HepG2 (cell line): ENCODE results near the gene RIMOC1. TPM values are rescaled to one million over a fixed set of nuclear protein-coding genes. Genes with fewer than 3 reads are reported as not detected.

Source experiments
- ATAC-seq: fragments of 200-7000 bp; cut with Tn5 transposase; 3 replicates; pipeline ENCODE4 v1.9.1; 2020; ENCODE audit warnings: mild to moderate bottlenecking, moderate library complexity
- BruUV-seq: library from RNA; stranded (reverse); fragments of 400-500 nt; replicated peaks from 2 replicates; lab custom pipeline; 2021; lab: Mats Ljungman, UMichigan
- CTCF ChIA-PET: fragments of 300-600 bp; formaldehyde crosslinking; extraction: SDS; loops from one replicate; lab custom pipeline; 2021; ENCODE audit warnings: low total read pairs, inconsistent platforms, low intra/inter-chr PET ratio; lab: Yijun Ruan, JAX
- POLR2A ChIA-PET: fragments of 350-600 bp; sonication (Branson Sonifier 250); formaldehyde crosslinking; loops from one replicate; lab custom pipeline; 2020; ENCODE audit warnings: antibody characterized with exemption, inconsistent platforms; lab: Yijun Ruan, JAX
- DNase-seq: peaks from one replicate; pipeline ENCODE4 v3.0.0-alpha.2; 2015; ENCODE audit warnings: low spot score
- FAIRE-seq: peaks from 3 replicates; lab custom pipeline; 2011; peaks lifted over from hg19 to GRCh38; lab: Jason Lieb, UNC
- H2AFZ ChIP-seq: one replicate; pipeline ENCODE4 v1.6.1; 2011; ENCODE audit warnings: low read length, inconsistent platforms
- H3K27ac ChIP-seq: fragments of 300-600 bp; 3 replicates; pipeline ENCODE4 v1.8.0; 2011; ENCODE audit warnings: mixed run types, mild to moderate bottlenecking, mixed read lengths, low read length, inconsistent platforms; ENCODE audit not compliant: insufficient read depth; ENCODE audit errors: extremely low read length
- H3K27me3 ChIP-seq, 2 experiments: fragments of 200-600 bp in 1 of 2; 2 replicates in 1 of 2; 3 replicates in 1 of 2; pipeline versions ENCODE4 v1.6.0 to v1.8.0; 2011; ENCODE audit warnings: low read length in 2 of 2, mild to moderate bottlenecking in 2 of 2, moderate library complexity in 2 of 2, inconsistent platforms in 1 of 2; ENCODE audit not compliant: insufficient read depth in 2 of 2, control insufficient read depth in 1 of 2
- H3K36me3 ChIP-seq, 2 experiments: fragments of 200-600 bp in 1 of 2; replicated peaks in 1 of 2; 2 replicates in 1 of 2; 3 replicates in 1 of 2; pipeline versions ENCODE4 v1.5.1 to v1.8.0; 2011; ENCODE audit warnings: low read length in 2 of 2, inconsistent platforms in 1 of 2; ENCODE audit not compliant: insufficient read depth in 2 of 2, control insufficient read depth in 1 of 2
- H3K4me1 ChIP-seq: 2 replicates; pipeline ENCODE4 v1.5.1; 2012; ENCODE audit warnings: low read length, inconsistent platforms; ENCODE audit not compliant: insufficient read depth
- H3K4me2 ChIP-seq: 2 replicates; pipeline ENCODE4 v1.6.0; 2011; ENCODE audit warnings: low read depth, low read length, inconsistent platforms
- H3K4me3 ChIP-seq, 3 experiments: fragments of 200-600 bp in 1 of 3; sonication (generic), shearing (Covaris generic) in 1 of 3; replicated peaks in 1 of 3; 2 replicates each; pipeline ENCODE4 v1.5.1; 2011 to 2016; ENCODE audit warnings: low read length in 3 of 3, inconsistent platforms in 2 of 3, low read depth in 2 of 3, mild to moderate bottlenecking in 2 of 3, control low read depth in 1 of 3, mixed read lengths in 1 of 3; ENCODE audit not compliant: insufficient read depth in 1 of 3
- H3K79me2 ChIP-seq: one replicate; pipeline ENCODE4 v1.6.1; 2011; ENCODE audit warnings: low read length, inconsistent platforms; ENCODE audit not compliant: insufficient read depth
- H3K9ac ChIP-seq: 2 replicates; pipeline ENCODE4 v1.6.0; 2011; ENCODE audit warnings: mild to moderate bottlenecking, low read depth, low read length, inconsistent platforms; ENCODE audit not compliant: insufficient read depth
- H3K9me3 ChIP-seq: 2 replicates; pipeline ENCODE4 v1.5.1; 2012; ENCODE audit warnings: mild to moderate bottlenecking, low read length
- H4K20me1 ChIP-seq: 2 replicates; pipeline ENCODE4 v1.6.0; 2011; ENCODE audit warnings: inconsistent platforms, mild to moderate bottlenecking, low read length, moderate library complexity; ENCODE audit not compliant: insufficient read depth
- ADNP ChIP-seq: sonication (generic); formaldehyde crosslinking; IDR thresholded peaks from 2 replicates; pipeline ENCODE4 v1.4.0; 2020; ENCODE audit warnings: missing genetic modification reagents
- ATF7-NPFF ChIP-seq: sonication (generic); formaldehyde crosslinking; IDR thresholded peaks from 2 replicates; pipeline ENCODE4 v1.8.1; 2023; ENCODE audit warnings: mild to moderate bottlenecking, low read depth, missing genetic modification reagents, moderate library complexity
- CBFB ChIP-seq: sonication (generic); formaldehyde crosslinking; IDR thresholded peaks from 2 replicates; pipeline ENCODE4 v1.4.0; 2020; ENCODE audit warnings: missing genetic modification reagents
- CSRNP1 ChIP-seq: sonication (generic); formaldehyde crosslinking; IDR thresholded peaks from 2 replicates; pipeline ENCODE4 v1.8.1; 2023; ENCODE audit warnings: mild to moderate bottlenecking, missing genetic modification reagents
- HNRNPL ChIP-seq: fragments of 200-400 bp; formaldehyde crosslinking; IDR thresholded peaks from 2 replicates; pipeline ENCODE4 v1.6.1; 2017; ENCODE audit warnings: mild to moderate bottlenecking, low read depth, low read length
- IRX3 ChIP-seq: sonication (generic); formaldehyde crosslinking; IDR thresholded peaks from 2 replicates; pipeline ENCODE4 v1.8.1; 2023; ENCODE audit warnings: mild to moderate bottlenecking, low read depth, missing genetic modification reagents, borderline replicate concordance
- PITX1 ChIP-seq: sonication (generic); formaldehyde crosslinking; IDR thresholded peaks from 2 replicates; pipeline ENCODE4 v1.5.1; 2020; ENCODE audit warnings: mild to moderate bottlenecking, missing genetic modification reagents
- RAD21 ChIP-seq: fragments of 450-650 bp; formaldehyde crosslinking; IDR thresholded peaks from 2 replicates; pipeline ENCODE4 v1.5.0; 2020; ENCODE audit warnings: mild to moderate bottlenecking
- SALL2 ChIP-seq: sonication (generic); formaldehyde crosslinking; IDR thresholded peaks from 2 replicates; pipeline ENCODE4 v1.8.1; 2023; ENCODE audit warnings: mild to moderate bottlenecking, missing genetic modification reagents, inconsistent platforms
- SAP130 ChIP-seq: IDR thresholded peaks from 2 replicates; pipeline ENCODE4 v1.6.1; 2016; ENCODE audit warnings: low read depth
- ZNF20 ChIP-seq: sonication (generic); formaldehyde crosslinking; IDR thresholded peaks from 2 replicates; pipeline ENCODE4 v1.4.0; 2020; ENCODE audit warnings: mild to moderate bottlenecking, moderate library complexity, missing genetic modification reagents
- ZNF282 ChIP-seq: fragments of 450-650 bp; IDR thresholded peaks from 2 replicates; pipeline ENCODE4 v1.6.1; 2018; ENCODE audit not compliant: partially characterized antibody
- WGBS: methylation state at CpG from one replicate; pipeline ENCODE4 v1.1.6; 2017; ENCODE audit warnings: low lambda C conversion rate; 5-methylcytosine and 5-hydroxymethylcytosine counted together
- in situ Hi-C: cut with HindIII; loops from 2 replicates; pipeline ENCODE4 v1.10.0; 2017; ENCODE audit warnings: low pct_unique_long_range_greater_than_20kb; ENCODE audit not compliant: extremely low pct_ligation_motif_present
- intact Hi-C: fragments of 100-400 bp; cut with micrococcal nuclease; formaldehyde crosslinking; loops from one replicate; pipeline ENCODE4 v1.10.0; 2022; ENCODE audit not compliant: unreplicated experiment
- polyA plus RNA-seq, 8 experiments: library from polyadenylated mRNA; depleted of rRNA in 3 of 8; stranded (reverse) in 7 of 8; unstranded in 1 of 8; fragments of >200 nt; fragmentation: Illumina TruSeq in 4 of 8; extraction: Trizol in 4 of 8; gene quantifications; 2 replicates each; pipeline versions ENCODE4 v1.2.1 to v1.2.3, GENCODE V29; 2011 to 2016; ENCODE audit warnings: low read depth in 4 of 8, missing spikeins in 1 of 8, mixed read lengths in 1 of 8; ENCODE audit not compliant: insufficient read depth in 1 of 8
- total RNA-seq, 5 experiments: library from RNA; depleted of rRNA; stranded (reverse); fragments of >200 nt; fragmentation: Illumina TruSeq; extraction: Trizol; gene quantifications; 2 replicates each; pipeline ENCODE4 v1.2.3, GENCODE V29; 2016; ENCODE audit warnings: low read depth in 1 of 5
- TF ChIP-seq, protein P1 (sequence below): sonication (generic); formaldehyde crosslinking; IDR thresholded peaks from 2 replicates; pipeline ENCODE4 v1.8.0; 2022; ENCODE audit warnings: missing genetic modification reagents, mild to moderate bottlenecking, inconsistent platforms, borderline replicate concordance

RIMOC1 gene
- total and polyA plus RNA-seq, 2 of the 13 experiments (the other 11 are each of a cell fraction or from before 2014, with no cell fraction given) = 16.3 to 16.9 TPM

DNA sequence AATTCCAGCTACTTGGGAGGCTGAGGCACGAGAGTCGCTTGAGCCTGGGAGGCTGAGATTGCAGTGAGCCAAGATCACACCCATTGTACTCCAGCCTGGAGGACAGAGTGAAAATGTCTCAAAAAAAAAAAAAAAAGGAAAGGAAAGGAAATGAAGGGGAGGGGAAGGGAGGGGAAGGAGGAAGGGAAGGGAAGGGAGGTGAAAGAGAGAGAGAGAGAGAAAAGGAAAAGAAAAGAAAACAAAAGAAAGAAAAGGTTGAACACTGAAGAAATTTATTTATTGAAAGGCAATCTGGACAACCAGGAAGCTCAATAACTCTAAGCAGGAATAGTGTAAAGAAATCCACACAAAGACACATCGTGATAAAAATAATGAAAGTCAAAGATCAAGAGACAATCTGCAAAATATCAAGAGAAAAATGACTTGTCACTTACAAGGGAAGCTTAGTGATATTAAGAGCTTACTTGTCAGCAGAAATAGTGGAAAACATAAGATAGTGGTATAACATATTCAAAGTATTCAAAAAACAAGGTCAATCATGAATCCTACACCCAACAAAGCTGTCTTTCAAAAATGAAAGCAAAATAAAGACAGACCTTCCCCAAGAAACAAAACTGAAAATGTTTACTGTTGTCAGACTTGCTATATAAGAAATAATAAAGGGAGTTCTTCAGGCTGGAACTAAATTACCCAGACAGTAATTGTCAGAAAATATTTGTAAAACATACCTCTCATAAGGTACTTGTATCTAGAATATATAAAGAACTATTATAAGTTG, 10.9 kb upstream of the RIMOC1 start:
- in situ Hi-C loops = no loop called here
- DNase-seq (no peak), FAIRE-seq (no peak), ATAC-seq (no peak)
- H3K4me1 ChIP-seq = no peaks in the 10 kb centered on the region
- WGBS = 8% methylated on average over 3 of the region's 3 CpGs
- H3K27me3 ChIP-seq = no peaks in the 10 kb centered on the region
- CTCF ChIA-PET = no interaction called here
- no peaks in the 10 kb centered on the region for H3K79me2 ChIP-seq
- no peak overlapping the region for H3K4me3 ChIP-seq
- POLR2A ChIA-PET = interaction anchor here (1.1 kb wide), 1 partner anchor 11 kb away, joined by 3 read pairs; the partner anchor contains the start of gene RIMOC1
- TF ChIP-seq SAP130 (no peak), ADNP (no peak), SALL2 (no peak), CSRNP1 (CRISPR knock-in tag) (no peak), CBFB (no peak), IRX3 (CRISPR knock-in tag) (no peak)
- no peaks in the 10 kb centered on the region for H3K9me3 ChIP-seq
- no peak overlapping the region for H2AFZ ChIP-seq
- no peak overlapping the region for H3K27ac ChIP-seq
- no TSS peak for BruUV-seq
- H3K36me3 ChIP-seq = no peaks in the 10 kb centered on the region
- intact Hi-C loops = no loop called here
- H4K20me1 ChIP-seq = no peaks in the 10 kb centered on the region
- H3K9ac ChIP-seq = no peak overlapping the region
- no peak overlapping the region for H3K4me2 ChIP-seq

DNA sequence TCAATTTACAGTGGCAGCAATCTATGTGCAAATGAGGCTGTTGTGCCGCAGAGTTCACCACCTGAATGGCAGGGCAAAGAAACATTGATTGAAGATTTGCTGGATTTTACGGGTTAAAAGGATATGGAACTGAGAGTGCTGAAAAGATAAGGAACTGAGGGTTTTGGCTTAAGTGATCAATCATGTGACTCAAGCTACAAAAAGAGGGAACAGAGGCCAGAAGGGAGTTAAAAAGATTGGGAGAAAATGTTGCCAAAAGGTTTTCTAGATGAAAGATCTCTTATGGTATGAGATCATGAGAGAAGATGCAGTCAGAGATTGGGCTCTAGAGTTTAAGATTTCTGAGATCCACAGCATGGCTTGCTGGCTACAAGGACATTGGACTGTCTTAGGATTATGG, 7.9 kb upstream of the RIMOC1 start:
- BruUV-seq = no TSS peak
- in situ Hi-C loops = no loop called here
- POLR2A ChIA-PET = interaction anchor here (1.5 kb wide), 1 partner anchor 8 kb away, joined by 8 read pairs; the partner anchor contains the start of gene RIMOC1
- CTCF ChIA-PET = no interaction called here
- FAIRE-seq (no peak), ATAC-seq (no peak), DNase-seq (no peak)
- Histone ChIP-seq H2AFZ (no peak overlapping the region), H3K79me2 (no peaks in the 10 kb centered on the region), H4K20me1 (no peaks in the 10 kb centered on the region), H3K36me3 (no peaks in the 10 kb centered on the region), H3K4me2 (no peak overlapping the region), H3K9ac (no peak overlapping the region), H3K4me1 (no peaks in the 10 kb centered on the region), H3K27me3 (no peaks in the 10 kb centered on the region), H3K4me3 (no peak overlapping the region), H3K9me3 (no peaks in the 10 kb centered on the region), H3K27ac (no peak overlapping the region)
- WGBS = 2% methylated on average over 2 of the region's 2 CpGs
- intact Hi-C loops = no loop called here
- TF ChIP-seq RAD21 (CRISPR knock-in tag) (no peak), HNRNPL (no peak), PITX1 (no peak), ATF7-NPFF (no peak), ZNF20 (CRISPR knock-in tag) (no peak), ZNF282 (no peak)
- TF ChIP-seq, protein P1, sequence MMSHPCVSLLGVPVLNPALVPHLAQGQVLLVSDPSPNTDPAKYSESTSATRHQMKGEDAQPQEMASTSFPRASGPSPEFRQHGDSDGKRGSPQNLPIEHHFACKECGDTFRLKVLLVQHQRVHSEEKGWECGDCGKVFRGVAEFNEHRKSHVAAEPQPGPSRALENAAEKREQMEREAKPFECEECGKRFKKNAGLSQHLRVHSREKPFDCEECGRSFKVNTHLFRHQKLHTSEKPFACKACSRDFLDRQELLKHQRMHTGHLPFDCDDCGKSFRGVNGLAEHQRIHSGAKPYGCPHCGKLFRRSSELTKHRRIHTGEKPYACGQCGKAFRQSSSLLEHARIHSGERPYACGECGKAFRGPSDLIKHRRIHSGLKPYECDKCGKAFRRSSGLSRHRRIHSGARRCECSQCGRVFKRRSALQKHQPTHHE (CRISPR knock-in tag) = no peak
